Astrocyte of the spinal cord (primary cell): ENCODE data around the gene ARHGEF7.

Source experiments
- DNase-seq: peaks from one replicate; pipeline ENCODE4 v3.0.0; 2011; ENCODE audit warnings: low read depth, low spot score
- H3K4me3 ChIP-seq: 2 replicates; pipeline ENCODE4 v1.5.1; 2011; ENCODE audit warnings: low read depth, mild to moderate bottlenecking, low read length, moderate library complexity
- in situ Hi-C: cut with HindIII; loops from 2 replicates; pipeline ENCODE4 v1.10.0; 2017; ENCODE audit warnings: low sequenced_read_pairs
- TF ChIP-seq, protein P1 (sequence below): IDR thresholded peaks from 2 replicates; pipeline ENCODE4 v1.5.1; 2012; ENCODE audit warnings: low read depth, mild to moderate bottlenecking, low read length, inconsistent platforms

Gene ARHGEF7

DNA sequence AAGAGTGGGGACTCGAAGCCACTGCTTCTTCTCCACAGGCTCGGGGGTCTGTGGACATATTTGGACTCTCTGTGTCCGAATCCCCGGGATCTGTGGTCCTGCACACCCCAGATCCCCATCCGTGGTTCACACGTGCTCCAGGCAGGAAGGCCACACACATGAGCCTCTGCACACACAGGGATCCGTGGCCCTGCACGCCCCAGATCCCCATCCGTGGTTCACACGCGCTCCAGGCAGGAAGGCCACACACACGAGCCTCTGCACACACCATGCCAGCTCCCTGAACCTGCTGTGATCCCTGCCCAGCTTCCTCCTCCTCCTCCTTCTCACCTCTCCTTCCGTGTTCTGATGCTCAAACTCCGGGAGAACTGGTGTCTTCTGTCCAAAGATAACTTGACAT, 208.4 kb downstream of the ARHGEF7 start:
- no peak overlapping the region for H3K4me3 ChIP-seq
- DNase-seq, result no peak
- TF ChIP-seq, protein P1, sequence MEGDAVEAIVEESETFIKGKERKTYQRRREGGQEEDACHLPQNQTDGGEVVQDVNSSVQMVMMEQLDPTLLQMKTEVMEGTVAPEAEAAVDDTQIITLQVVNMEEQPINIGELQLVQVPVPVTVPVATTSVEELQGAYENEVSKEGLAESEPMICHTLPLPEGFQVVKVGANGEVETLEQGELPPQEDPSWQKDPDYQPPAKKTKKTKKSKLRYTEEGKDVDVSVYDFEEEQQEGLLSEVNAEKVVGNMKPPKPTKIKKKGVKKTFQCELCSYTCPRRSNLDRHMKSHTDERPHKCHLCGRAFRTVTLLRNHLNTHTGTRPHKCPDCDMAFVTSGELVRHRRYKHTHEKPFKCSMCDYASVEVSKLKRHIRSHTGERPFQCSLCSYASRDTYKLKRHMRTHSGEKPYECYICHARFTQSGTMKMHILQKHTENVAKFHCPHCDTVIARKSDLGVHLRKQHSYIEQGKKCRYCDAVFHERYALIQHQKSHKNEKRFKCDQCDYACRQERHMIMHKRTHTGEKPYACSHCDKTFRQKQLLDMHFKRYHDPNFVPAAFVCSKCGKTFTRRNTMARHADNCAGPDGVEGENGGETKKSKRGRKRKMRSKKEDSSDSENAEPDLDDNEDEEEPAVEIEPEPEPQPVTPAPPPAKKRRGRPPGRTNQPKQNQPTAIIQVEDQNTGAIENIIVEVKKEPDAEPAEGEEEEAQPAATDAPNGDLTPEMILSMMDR, result no peak
- in situ Hi-C loops, result no loop called here

- TF ChIP-seq, protein P1, result no peak
- in situ Hi-C loops, result no loop called here
- DNase-seq, result no peak
- H3K4me3 ChIP-seq, result no peak overlapping the region
These were observed 209.0 kb downstream of the ARHGEF7 start for GRCh38 chr13:111323950-111324651.

- TF ChIP-seq, protein P1, result no peak
- in situ Hi-C loops, result no loop called here
- no peak for DNase-seq
- no peak overlapping the region for H3K4me3 ChIP-seq
These were observed 209.6 kb downstream of the ARHGEF7 start for GRCh38 chr13:111324736-111325135.

GRCh38 chr13:111325146-111325890, 210.2 kb downstream of the ARHGEF7 start:
- TF ChIP-seq, protein P1, result no peak
- no peak for DNase-seq
- no peak overlapping the region for H3K4me3 ChIP-seq
- in situ Hi-C loops, result no loop called here

GRCh38 chr13:111325941-111326620, 211.0 kb downstream of the ARHGEF7 start:
- DNase-seq, result no peak
- in situ Hi-C loops, result no loop called here
- TF ChIP-seq, protein P1, result no peak

DNA sequence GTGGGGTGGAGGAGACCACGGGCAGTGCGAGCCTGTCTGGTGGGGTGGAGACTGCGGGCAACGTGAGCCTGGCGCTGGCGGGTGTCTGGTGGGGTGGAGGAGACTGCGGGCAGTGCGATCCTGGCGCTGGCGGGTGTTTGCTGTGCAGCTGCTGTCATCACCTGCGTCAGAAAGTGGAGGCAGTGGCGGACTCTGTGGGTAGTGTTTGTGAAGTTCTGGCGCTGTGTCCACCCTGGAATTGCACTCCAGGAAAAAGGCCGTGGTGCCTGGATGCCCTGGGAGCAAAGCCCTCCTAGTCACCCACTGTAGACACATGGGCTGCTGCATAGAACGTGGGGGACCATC, 211.5 kb downstream of the ARHGEF7 start:
- no peak for DNase-seq
- H3K4me3 ChIP-seq, result no peak overlapping the region
- in situ Hi-C loops, result no loop called here
- TF ChIP-seq, protein P1, result no peak

More at GRCh38 chr13:111325941-111326620, 211.0 kb downstream of the ARHGEF7 start:
- no peak overlapping the region for H3K4me3 ChIP-seq
